A549 (cell line): Measurements from ENCODE around the gene FGGY. TPM values are rescaled to one million over a fixed set of nuclear protein-coding genes. Genes with fewer than 3 reads are reported as not detected.

Experiments
- ATAC-seq, 2 experiments: fragments of 200-7000 bp in 1 of 2; fragments of >200 bp in 1 of 2; cut with Nextera tagmentation in 1 of 2; cut with Tn5 transposase in 1 of 2; 3 replicates each; pipeline versions ENCODE4 v1.8.0 to v1.9.1; 2018 to 2020; ENCODE audit warnings: mild to moderate bottlenecking in 1 of 2, moderate library complexity in 1 of 2
- CTCF ChIA-PET: fragments of 300-600 bp; sonication (Branson Sonifier 250); formaldehyde crosslinking; extraction: SDS; loops from one replicate; lab custom pipeline; 2021; ENCODE audit warnings: antibody characterized with exemption, inconsistent platforms; lab: Yijun Ruan, JAX
- POLR2A ChIA-PET: fragments of 350-600 bp; formaldehyde crosslinking; extraction: SDS; loops from one replicate; lab custom pipeline; 2021; ENCODE audit warnings: antibody characterized with exemption, inconsistent platforms; lab: Yijun Ruan, JAX
- DNase-seq, 2 experiments: peaks; one replicate each; pipeline versions ENCODE4 v3.0.0 to v3.0.0-alpha.2; 2011 to 2016; ENCODE audit warnings: low read depth in 1 of 2, low spot score in 1 of 2
- FAIRE-seq: peaks from 2 replicates; lab custom pipeline; 2011; peaks lifted over from hg19 to GRCh38; lab: Jason Lieb, UNC
- H3K27ac ChIP-seq, 2 experiments: fragments of >200 bp; sonication (Bioruptor Twin); formaldehyde crosslinking; 3 replicates each; pipeline ENCODE4 v1.5.1; 2016 to 2017
- H3K4me1 ChIP-seq: fragments of >200 bp; sonication (Bioruptor Twin); formaldehyde crosslinking; 3 replicates; pipeline ENCODE4 v1.6.1; 2016
- H3K4me2 ChIP-seq: fragments of >200 bp; sonication (Bioruptor Twin); formaldehyde crosslinking; 3 replicates; pipeline ENCODE4 v1.6.1; 2016
- H3K4me3 ChIP-seq: fragments of >200 bp; sonication (Bioruptor Twin); formaldehyde crosslinking; 3 replicates; pipeline ENCODE4 v1.5.1; 2016
- H3K9me3 ChIP-seq: fragments of >200 bp; sonication (Bioruptor Twin); formaldehyde crosslinking; 3 replicates; pipeline ENCODE4 v1.6.1; 2016
- CBX2 ChIP-seq: fragments of 200-600 bp; sonication (generic); IDR thresholded peaks from 2 replicates; pipeline ENCODE4 v1.6.1; 2016; ENCODE audit warnings: low read depth, mild to moderate bottlenecking, borderline replicate concordance
- CBX8 ChIP-seq: fragments of 200-600 bp; sonication (generic); IDR thresholded peaks from 2 replicates; pipeline ENCODE4 v1.6.1; 2016
- CHD2 ChIP-seq: fragments of 150-350 bp; IDR thresholded peaks from 2 replicates; pipeline ENCODE4 v1.6.1; 2014; ENCODE audit warnings: low read length; ENCODE audit not compliant: partially characterized antibody
- E2F6 ChIP-seq: IDR thresholded peaks from 2 replicates; pipeline ENCODE4 v1.6.1; 2012; ENCODE audit warnings: low read depth, borderline replicate concordance
- EHF ChIP-seq: fragments of 250-450 bp; sonication (Bioruptor Pico); IDR thresholded peaks from 2 replicates; pipeline ENCODE4 v1.5.0; 2020; ENCODE audit warnings: mild to moderate bottlenecking
- EHMT2 ChIP-seq: fragments of 200-600 bp; sonication (generic); IDR thresholded peaks from 2 replicates; pipeline ENCODE4 v1.6.1; 2016; ENCODE audit warnings: antibody characterized with exemption, low read depth, mild to moderate bottlenecking, moderate library complexity
- FOSB ChIP-seq: fragments of 250-450 bp; sonication (Bioruptor Pico); IDR thresholded peaks from 2 replicates; pipeline ENCODE4 v1.5.0; 2020; ENCODE audit warnings: mild to moderate bottlenecking, moderate library complexity
- HEYL ChIP-seq: fragments of 250-450 bp; sonication (Bioruptor Pico); IDR thresholded peaks from 2 replicates; pipeline ENCODE4 v1.8.0; 2021; ENCODE audit warnings: mild to moderate bottlenecking, moderate library complexity
- HMGXB4 ChIP-seq: fragments of 250-450 bp; sonication (Bioruptor Pico); IDR thresholded peaks from 2 replicates; pipeline ENCODE4 v1.5.0; 2021; ENCODE audit warnings: mild to moderate bottlenecking, moderate library complexity, borderline replicate concordance
- HOXB13 ChIP-seq: fragments of 250-450 bp; sonication (Bioruptor Pico); IDR thresholded peaks from 2 replicates; pipeline ENCODE4 v1.5.0; 2020; ENCODE audit warnings: low read depth, mild to moderate bottlenecking, moderate library complexity
- HOXB5 ChIP-seq: fragments of 250-450 bp; sonication (Bioruptor Pico); IDR thresholded peaks from 2 replicates; pipeline ENCODE4 v1.5.0; 2020; ENCODE audit warnings: mild to moderate bottlenecking, moderate library complexity
- JUN ChIP-seq, 2 experiments: fragments of >200 bp; sonication (Bioruptor Twin); formaldehyde crosslinking; IDR thresholded peaks; 2 replicates in 1 of 2; 3 replicates in 1 of 2; pipeline ENCODE4 v1.6.1; 2016 to 2017
- JUNB ChIP-seq: fragments of >200 bp; sonication (Bioruptor Twin); formaldehyde crosslinking; IDR thresholded peaks from 2 replicates; pipeline ENCODE4 v1.6.1; 2016
- KDM1A ChIP-seq: fragments of 200-600 bp; sonication (generic); IDR thresholded peaks from 2 replicates; pipeline ENCODE4 v1.6.1; 2016; ENCODE audit warnings: low read depth, mild to moderate bottlenecking
- MAFK ChIP-seq: fragments of 450-650 bp; IDR thresholded peaks from 2 replicates; pipeline ENCODE4 v1.6.1; 2014; ENCODE audit not compliant: partially characterized antibody
- MAX ChIP-seq: IDR thresholded peaks from 2 replicates; pipeline ENCODE4 v1.6.1; 2012
- MAZ ChIP-seq: fragments of 150-350 bp; IDR thresholded peaks from 2 replicates; pipeline ENCODE4 v1.6.1; 2014; ENCODE audit warnings: antibody characterized with exemption, low read depth, low read length, borderline replicate concordance
- NFE2L2 ChIP-seq: fragments of 150-350 bp; conservative IDR thresholded peaks from 2 replicates; pipeline ENCODE4 v1.6.1; 2014; ENCODE audit warnings: low read length
- NPAS2 ChIP-seq: fragments of 250-450 bp; sonication (Bioruptor Pico); IDR thresholded peaks from 2 replicates; pipeline ENCODE4 v1.8.0; 2022; ENCODE audit warnings: mild to moderate bottlenecking, moderate library complexity, borderline replicate concordance
- NR3C1 ChIP-seq: fragments of >200 bp; sonication (Bioruptor Twin); formaldehyde crosslinking; IDR thresholded peaks from 3 replicates; pipeline ENCODE4 v1.6.1; 2017
- PHF8 ChIP-seq: fragments of 200-600 bp; sonication (generic); IDR thresholded peaks from 2 replicates; pipeline ENCODE4 v1.6.1; 2016; ENCODE audit warnings: low read depth, mild to moderate bottlenecking, antibody characterized with exemption, moderate library complexity, borderline replicate concordance
- POLR2AphosphoS2 ChIP-seq: conservative IDR thresholded peaks from 2 replicates; pipeline ENCODE4 v1.6.1; 2012; ENCODE audit warnings: low read length, improper control_type of control experiment, inconsistent platforms
- REST ChIP-seq: fragments of 200-600 bp; sonication (generic); IDR thresholded peaks from 2 replicates; pipeline ENCODE4 v1.6.1; 2016; ENCODE audit warnings: antibody characterized with exemption, mild to moderate bottlenecking, moderate library complexity
- RFX5 ChIP-seq: fragments of 450-650 bp; IDR thresholded peaks from 2 replicates; pipeline ENCODE4 v1.7.1; 2014; ENCODE audit warnings: antibody characterized with exemption, mild to moderate bottlenecking, moderate library complexity
- TP53 ChIP-seq: fragments of 250-450 bp; sonication (Bioruptor Pico); IDR thresholded peaks from 2 replicates; pipeline ENCODE4 v1.5.0; 2021; ENCODE audit warnings: mild to moderate bottlenecking, moderate library complexity
- USF2 ChIP-seq: fragments of 450-650 bp; IDR thresholded peaks from 2 replicates; pipeline ENCODE4 v1.6.1; 2014; ENCODE audit warnings: antibody characterized with exemption
- ZFP36 ChIP-seq: fragments of 450-650 bp; IDR thresholded peaks from 2 replicates; pipeline ENCODE4 v1.6.1; 2014; ENCODE audit warnings: borderline replicate concordance; ENCODE audit not compliant: partially characterized antibody
- ZNF302 ChIP-seq: fragments of 250-450 bp; sonication (Bioruptor Pico); IDR thresholded peaks from 2 replicates; pipeline ENCODE4 v1.9.0; 2021; ENCODE audit warnings: inconsistent platforms, mild to moderate bottlenecking, moderate library complexity
- ZSCAN20 ChIP-seq: fragments of 250-450 bp; sonication (Bioruptor Pico); IDR thresholded peaks from 2 replicates; pipeline ENCODE4 v1.8.0; 2022; ENCODE audit warnings: mild to moderate bottlenecking, moderate library complexity
- WGBS: methylation state at CpG from one replicate; pipeline ENCODE4 v1.1.6; 2017; ENCODE audit errors: missing lambda C conversion rate; 5-methylcytosine and 5-hydroxymethylcytosine counted together
- polyA plus RNA-seq, 4 experiments: library from polyadenylated mRNA; depleted of rRNA in 3 of 4; stranded (reverse); fragments of >200 nt; fragmentation: RNase III in 1 of 4; extraction: RNeasy Plus Mini Kit Qiagen cat#74134 plus additional on column Dnase treatment in 1 of 4; gene quantifications; 2 replicates in 3 of 4; 3 replicates in 1 of 4; pipeline ENCODE4 v1.2.3, GENCODE V29; 2011 to 2017

FGGY gene
- polyA plus RNA-seq, 2 of the 4 experiments (the other 2 are of a cell fraction) = 2.9 to 4.8 TPM

- TF ChIP-seq CHD2 (no peak), ZSCAN20 (CRISPR knock-in tag) (no peak), JUN (IDR thresholded peaks at IDR 0.05) (no peak), CBX2 (no peak)
Measured at GRCh38 chr1:59604191-59604590, 307.3 kb downstream of the FGGY start (continued).

GRCh38 chr1:59605184-59605583 is 308.3 kb downstream of the FGGY start:
- ChIA-PET CTCF (no interaction called here), POLR2A (no interaction called here)
- Histone ChIP-seq H3K4me1 (no peaks in the 10 kb centered on the region), H3K9me3 (no peaks in the 10 kb centered on the region), H3K4me3 (no peak overlapping the region), H3K4me2 (no peak overlapping the region), H3K27ac (no peak overlapping the region)
- WGBS = 94% methylated on average over 3 of the region's 3 CpGs
- FAIRE-seq (no peak), ATAC-seq (no peak), DNase-seq (no peak)
- TF ChIP-seq PHF8 (no peak), POLR2AphosphoS2 (no peak), MAX (no peak), REST (no peak), HOXB13 (CRISPR knock-in tag) (no peak), TP53 (no peak), HOXB5 (CRISPR knock-in tag) (no peak), NPAS2 (CRISPR knock-in tag) (no peak), ZFP36 (no peak), KDM1A (no peak), EHMT2 (no peak), NFE2L2 (no peak), HMGXB4 (CRISPR knock-in tag) (no peak)
- TF ChIP-seq, all 56 proteins: peak for 0

GRCh38 chr1:59605761-59606160 is 308.9 kb downstream of the FGGY start:
- DNase-seq (no peak), FAIRE-seq (no peak), ATAC-seq (no peak)
- Histone ChIP-seq H3K4me1 (no peaks in the 10 kb centered on the region), H3K4me2 (no peak overlapping the region), H3K9me3 (no peaks in the 10 kb centered on the region), H3K4me3 (no peak overlapping the region), H3K27ac (no peak overlapping the region)
- 9% methylated on average over 1 of the region's 1 CpG for WGBS
- ChIA-PET CTCF (no interaction called here), POLR2A (no interaction called here)
- TF ChIP-seq CBX8 (no peak), EHF (CRISPR knock-in tag) (no peak), ZNF302 (CRISPR knock-in tag) (no peak), MAZ (no peak), MAFK (no peak), HMGXB4 (CRISPR knock-in tag) (no peak), HEYL (no peak), ZSCAN20 (CRISPR knock-in tag) (no peak), FOSB (CRISPR knock-in tag) (no peak), USF2 (no peak), RFX5 (no peak), JUNB (no peak), NR3C1 (no peak), E2F6 (no peak), PHF8 (no peak)
